ENCODE measurements around the gene XRCC5.
A peak's percentile ranks its signal among the peaks of the same experiment; 100 is the strongest.
"Not testable (repeated sequence)": the region's sequence is repeated elsewhere in the genome, so short reads cannot be mapped to it uniquely, and the experiment has no call there.

XRCC5 gene

GRCh38 chr2:216108967-216109921, at the start of gene XRCC5:
TSS of gene XRCC5 (plus strand) at chr2:216109348. CDS start at chr2:216109437, 89 bp downstream.
- DNase-seq = peak; percentile 91 to 99

DNA sequence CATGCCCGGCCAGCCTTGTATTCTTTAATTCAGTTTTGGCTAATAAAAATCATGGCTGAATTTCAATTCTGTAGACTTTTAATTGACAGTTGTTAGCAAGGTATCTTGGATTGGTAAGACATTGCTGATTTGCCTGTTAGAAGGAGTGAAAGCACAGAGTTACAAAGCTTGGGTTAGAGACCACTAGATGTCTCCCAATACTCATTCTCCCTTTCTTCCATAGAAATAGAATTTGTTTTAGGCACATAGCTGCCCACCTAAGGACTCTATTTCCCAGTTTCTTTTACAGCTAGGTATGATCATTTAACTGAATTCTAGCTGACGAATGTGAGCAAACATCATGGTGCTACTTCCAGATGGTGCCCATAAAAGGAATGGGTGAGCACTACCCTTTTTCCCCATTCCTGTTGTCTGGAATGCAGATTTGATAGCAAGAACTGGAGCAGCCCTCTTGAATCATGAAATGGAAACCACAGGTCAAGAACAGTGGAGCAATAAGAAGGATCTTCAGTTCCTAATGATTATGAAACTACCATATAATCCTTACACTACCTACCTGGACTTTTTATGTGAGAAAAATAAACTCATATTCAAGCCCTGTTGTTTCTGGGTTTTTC, 45.0 kb upstream of the XRCC5 start:
- DNase-seq = peak in 1 of 2 experiments; percentile 1

- DNase-seq = no peak
Measured at GRCh38 chr2:216064665-216065064, 44.5 kb upstream of the XRCC5 start.

GRCh38 chr2:216066230-216066629, 42.9 kb upstream of the XRCC5 start:
- DNase-seq = no peak

- DNase-seq = no peak
Measured at GRCh38 chr2:216069028-216069427, 40.1 kb upstream of the XRCC5 start.

GRCh38 chr2:216070195-216070594, 39.0 kb upstream of the XRCC5 start:
- no peak for DNase-seq

- no peak for DNase-seq
Measured at GRCh38 chr2:216071111-216071851, 37.9 kb upstream of the XRCC5 start.

DNA sequence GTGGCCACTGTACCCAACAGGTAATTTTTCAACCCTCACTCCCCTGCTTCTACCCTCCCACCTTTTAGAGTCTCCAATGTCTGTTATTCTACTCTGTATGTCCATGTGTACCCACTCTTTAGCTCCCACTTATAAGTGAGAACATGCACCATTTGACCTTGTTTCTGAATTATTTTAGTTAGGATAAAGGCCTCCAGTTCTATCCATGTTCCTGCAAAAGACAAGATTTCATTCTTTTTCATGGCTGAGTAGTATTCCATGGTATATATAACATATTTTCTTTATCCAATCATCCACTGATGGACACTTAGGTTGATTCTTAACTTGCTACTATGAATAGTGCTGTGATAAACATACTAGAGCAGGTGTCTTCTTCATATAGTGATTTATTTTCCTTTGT, 36.7 kb upstream of the XRCC5 start:
- DNase-seq = no peak

DNA sequence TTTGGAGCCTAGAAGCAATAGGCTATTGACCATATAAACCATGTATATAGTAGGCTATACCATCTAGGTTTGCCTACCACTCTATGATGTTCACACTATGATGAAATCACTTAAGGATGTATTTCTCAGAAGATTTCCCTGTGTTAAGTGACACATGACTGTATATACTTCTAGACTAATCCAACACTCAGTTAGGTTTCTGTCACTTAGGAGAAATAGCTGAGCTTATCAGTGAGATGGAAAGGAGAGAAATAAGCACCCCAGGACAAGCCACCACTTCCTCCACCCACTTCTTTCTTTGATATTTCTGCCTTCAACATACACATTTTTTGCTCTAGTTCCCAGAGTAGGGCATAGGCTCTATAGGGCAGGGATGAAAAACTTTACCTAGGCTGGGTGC, 35.4 kb upstream of the XRCC5 start:
- DNase-seq = no peak

DNA sequence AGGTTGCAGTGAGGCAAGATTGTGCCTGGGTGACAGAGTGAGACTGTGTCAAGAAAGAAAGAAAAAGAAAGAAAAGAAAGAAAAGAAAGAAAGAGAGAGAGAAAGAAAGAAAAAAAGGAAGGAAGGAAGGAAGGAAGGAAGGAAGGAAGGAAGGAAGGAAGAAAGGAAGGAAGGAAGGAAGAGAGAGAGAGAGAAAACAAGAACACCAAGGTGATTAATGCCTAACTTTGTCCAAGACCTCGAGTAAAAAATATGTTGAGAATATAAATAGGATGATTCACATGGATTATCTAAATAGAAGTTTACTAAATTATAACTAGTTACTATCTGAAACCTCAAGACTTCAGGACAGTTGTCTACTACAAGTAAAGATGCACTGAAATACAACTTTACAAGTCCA, 34.8 kb upstream of the XRCC5 start:
- no peak for DNase-seq

DNA sequence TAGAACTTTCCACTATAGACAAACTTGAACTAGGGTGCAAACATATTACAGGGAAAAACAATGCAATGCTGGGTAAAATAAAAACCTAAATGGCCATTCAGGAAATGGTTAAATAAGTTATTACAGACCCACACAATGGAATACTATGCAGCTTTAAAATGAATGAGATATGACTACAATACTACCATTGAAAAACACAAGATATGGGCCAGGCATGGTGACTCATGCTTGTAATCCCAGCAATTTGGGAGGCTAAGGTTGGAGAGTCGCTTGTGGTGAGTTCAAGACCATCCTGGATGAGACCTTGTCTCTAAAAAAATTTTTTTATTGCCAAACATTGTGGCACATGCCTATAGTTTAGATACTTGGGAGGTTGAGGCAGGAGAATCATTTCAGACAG, 34.4 kb upstream of the XRCC5 start:
- DNase-seq = no peak

- DNase-seq = no peak
Measured at GRCh38 chr2:216075510-216076485, 33.4 kb upstream of the XRCC5 start.

GRCh38 chr2:216078776-216079175, 30.4 kb upstream of the XRCC5 start:
- no peak for DNase-seq

DNA sequence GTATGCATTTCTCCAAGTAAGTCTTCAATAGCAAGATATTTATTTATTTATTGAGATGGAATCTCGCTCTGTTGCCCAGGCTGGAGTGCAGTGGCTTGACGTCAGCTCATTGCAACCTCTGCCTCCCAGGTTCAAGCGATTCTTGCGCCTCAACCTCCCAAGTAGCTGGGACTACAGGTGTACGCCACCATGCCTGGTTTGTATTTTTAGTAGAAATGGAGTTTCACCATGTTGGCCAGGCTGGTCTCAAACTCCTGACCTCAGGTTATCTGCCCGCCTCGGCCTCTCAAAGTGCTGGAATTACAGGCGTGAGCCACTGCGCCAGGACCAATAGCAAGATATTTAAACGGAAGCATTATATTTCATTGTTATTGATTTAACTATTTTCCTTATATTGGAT, 29.1 kb upstream of the XRCC5 start:
- DNase-seq = not testable (repeated sequence)

DNA sequence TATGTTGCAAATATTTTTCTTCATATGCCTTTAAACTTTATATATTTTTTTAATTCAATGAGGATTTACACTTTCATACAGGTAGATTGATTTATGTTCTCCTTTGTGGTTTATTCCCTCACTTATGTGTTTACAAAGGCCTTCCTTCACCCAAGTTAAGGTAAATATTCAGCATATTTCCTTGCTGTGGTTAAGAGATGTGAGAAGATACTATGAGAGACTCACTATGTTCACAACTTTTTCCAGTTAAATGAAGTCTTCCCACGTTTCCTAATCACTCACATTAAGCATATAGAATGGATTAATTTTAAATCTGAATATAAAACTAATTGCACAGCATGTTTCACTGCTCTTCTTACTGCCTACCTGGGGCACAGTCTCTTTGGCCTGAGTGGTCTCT, 28.1 kb upstream of the XRCC5 start:
- no peak for DNase-seq

GRCh38 chr2:216081487-216082116, 27.5 kb upstream of the XRCC5 start, which contains the start of the genes PECR and TMEM169:
TSS of gene PECR (minus strand) at chr2:216081809. CDS start at chr2:216081741, 68 bp downstream.
TSS of gene TMEM169 (plus strand) at chr2:216081919. CDS start at chr2:216095964, 14,045 bp downstream.
- DNase-seq = peak; percentile 47 to 90

DNA sequence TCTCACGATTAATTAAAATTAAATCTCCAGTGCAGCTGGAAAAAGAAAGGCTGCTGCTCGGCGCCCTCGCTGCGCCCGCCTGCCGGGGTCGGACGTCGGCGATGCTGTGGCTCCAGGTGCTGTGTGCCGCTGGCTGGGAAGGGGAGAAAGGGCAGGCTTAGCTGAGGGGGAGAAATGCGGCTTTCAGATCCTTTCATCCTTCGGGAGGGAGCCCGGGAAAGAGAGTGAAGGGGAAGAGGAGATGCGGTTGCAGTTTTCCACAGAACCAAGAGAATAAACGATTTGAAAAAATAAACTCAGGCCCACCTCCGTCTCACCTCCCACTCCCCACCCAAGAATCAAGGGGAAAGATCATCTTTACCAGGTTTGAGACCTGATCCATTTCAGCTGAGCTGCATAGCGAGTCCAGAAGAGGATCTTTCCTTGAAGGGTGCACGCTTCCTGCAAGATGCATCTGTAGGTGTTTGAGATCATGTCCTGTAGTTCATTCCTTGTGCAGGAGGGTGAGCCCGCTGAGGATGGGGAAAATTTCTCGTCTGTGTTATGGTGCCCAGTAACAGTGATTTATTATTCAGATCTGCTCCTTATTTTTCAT, 26.9 kb upstream of the XRCC5 start:
- DNase-seq = peak in 1 of 2 experiments; percentile 68

- DNase-seq = peak in 1 of 2 experiments; percentile 44
Measured at GRCh38 chr2:216082805-216083204, 26.3 kb upstream of the XRCC5 start.

GRCh38 chr2:216083464-216084281, 25.5 kb upstream of the XRCC5 start:
- no peak for DNase-seq

- no peak for DNase-seq
Measured at GRCh38 chr2:216084547-216084946, 24.6 kb upstream of the XRCC5 start.

Measured in NCI-H526 (cell line).